Measurements from ENCODE around the gene ENOSF1. TPM values are rescaled to one million over a fixed set of nuclear protein-coding genes. Genes with fewer than 3 reads are reported as not detected.

Gene ENOSF1
- total RNA-seq, 2 experiments from 2014 or later: 113 to 114 TPM

- peaks cover 7% of the 10 kb centered on the region for H3K4me1 Mint-ChIP-seq (ENCODE audit: low read depth)
- H3K27ac Mint-ChIP-seq: no peak overlapping the region
- ChIA-PET CTCF (interaction anchor here (1.2 to 6.5 kb wide), 3 partner anchors 10 to 195 kb away, joined by 3 to 29 read pairs (median 4); no protein-coding TSS in a partner anchor), POLR2A (interaction anchor here (2.5 kb wide), 1 partner anchor 13 kb away, joined by 7 read pairs; the partner anchor contains the start of gene TYMS)
- peak; percentile 93 for ATAC-seq
- no peak for TF ChIP-seq CTCF (IDR thresholded peaks at IDR 0.05)
- intact Hi-C loops (cut with micrococcal nuclease): no loop called here
- H3K36me3 Mint-ChIP-seq (ENCODE audit: low read depth): no peaks in the 10 kb centered on the region
- peaks cover 9% of the 10 kb centered on the region for H3K27me3 Mint-ChIP-seq
- peak; percentile 61 for DNase-seq
- no peak overlapping the region for H3K4me3 Mint-ChIP-seq
- H3K9me3 Mint-ChIP-seq: no peaks in the 10 kb centered on the region
These were observed 67.9 kb downstream of the ENOSF1 start for GRCh38 chr18:644395-645004.

- intact Hi-C loops (cut with micrococcal nuclease): no loop called here
- H3K27me3 Mint-ChIP-seq: peaks cover 11% of the 10 kb centered on the region
- H3K4me1 Mint-ChIP-seq (ENCODE audit: low read depth): peaks cover 7% of the 10 kb centered on the region
- no peak for TF ChIP-seq CTCF (IDR thresholded peaks at IDR 0.05)
- H3K9me3 Mint-ChIP-seq: no peaks in the 10 kb centered on the region
- DNase-seq (no peak), ATAC-seq (no peak)
- ChIA-PET CTCF (interaction anchor here (1.3 to 6.5 kb wide), 2 partner anchors 17 to 320 kb away, joined by 3 to 29 read pairs; no protein-coding TSS in a partner anchor), POLR2A (interaction anchor here (1.7 kb wide), 1 partner anchor 17 kb away, joined by 10 read pairs; the partner anchor contains the start of gene TYMS)
- H3K36me3 Mint-ChIP-seq (ENCODE audit: low read depth): no peaks in the 10 kb centered on the region
- no peak overlapping the region for H3K27ac Mint-ChIP-seq
- no peak overlapping the region for H3K4me3 Mint-ChIP-seq
These were observed 71.2 kb downstream of the ENOSF1 start for GRCh38 chr18:641224-641623.

GRCh38 chr18:635171-635570, 77.3 kb downstream of the ENOSF1 start:
- intact Hi-C loops (cut with micrococcal nuclease): no loop called here
- ChIA-PET POLR2A (interaction anchor here (1.2 to 1.4 kb wide), 2 partner anchors 11 to 22 kb away, joined by 3 read pairs; partner anchors contain the start of gene TYMS), CTCF (interaction anchor here (1.3 kb wide), 1 partner anchor 10 kb away, joined by 4 read pairs; no protein-coding TSS in a partner anchor)
- H3K27me3 Mint-ChIP-seq: peaks cover 9% of the 10 kb centered on the region
- H3K27ac Mint-ChIP-seq: no peak overlapping the region
- H3K36me3 Mint-ChIP-seq (ENCODE audit: low read depth): no peaks in the 10 kb centered on the region
- H3K9me3 Mint-ChIP-seq: no peaks in the 10 kb centered on the region
- ATAC-seq (no peak), DNase-seq (no peak)
- H3K4me3 Mint-ChIP-seq: no peak overlapping the region
- TF ChIP-seq CTCF (IDR thresholded peaks at IDR 0.05): no peak
- H3K4me1 Mint-ChIP-seq (ENCODE audit: low read depth): no peaks in the 10 kb centered on the region

GRCh38 chr18:634551-635045, 77.8 kb downstream of the ENOSF1 start:
- H3K4me3 Mint-ChIP-seq: no peak overlapping the region
- no peaks in the 10 kb centered on the region for H3K36me3 Mint-ChIP-seq (ENCODE audit: low read depth)
- H3K4me1 Mint-ChIP-seq (ENCODE audit: low read depth): peaks cover 2% of the 10 kb centered on the region
- no peak for DNase-seq
- intact Hi-C loops (cut with micrococcal nuclease): no loop called here
- no peak for ATAC-seq
- ChIA-PET CTCF (interaction anchor here (1.3 kb wide), 1 partner anchor 9 kb away, joined by 4 read pairs; no protein-coding TSS in a partner anchor), POLR2A (interaction anchor here (1.2 to 1.4 kb wide), 2 partner anchors 10 to 23 kb away, joined by 3 read pairs; partner anchors contain the start of gene TYMS)
- no peak overlapping the region for H3K27ac Mint-ChIP-seq
- peaks cover 7% of the 10 kb centered on the region for H3K27me3 Mint-ChIP-seq
- H3K9me3 Mint-ChIP-seq: no peaks in the 10 kb centered on the region
- no peak for TF ChIP-seq CTCF (IDR thresholded peaks at IDR 0.05)

- Mint-ChIP-seq H3K4me3 (no peak overlapping the region), H3K36me3 (ENCODE audit: low read depth) (no peaks in the 10 kb centered on the region), H3K4me1 (ENCODE audit: low read depth) (peaks cover 6% of the 10 kb centered on the region), H3K27me3 (peaks cover 6% of the 10 kb centered on the region), H3K27ac (no peak overlapping the region), H3K9me3 (no peaks in the 10 kb centered on the region)
- intact Hi-C loops (cut with micrococcal nuclease): no loop called here
- ChIA-PET CTCF (interaction anchor here (0.8 to 1.7 kb wide), 4 partner anchors 10 to 208 kb away, joined by 3 to 6 read pairs (median 4); no protein-coding TSS in a partner anchor), POLR2A (interaction anchor here (1.2 kb wide), 1 partner anchor 81 kb away, joined by 3 read pairs; the partner anchor contains the start of gene ENOSF1)
- TF ChIP-seq CTCF (IDR thresholded peaks at IDR 0.05): no peak
- no peak for ATAC-seq
- DNase-seq: no peak
These were observed 80.9 kb downstream of the ENOSF1 start for GRCh38 chr18:631560-631959.
